ENCODE measurements around the gene DIP2C.
"Not testable (repeated sequence)": the region's sequence is repeated elsewhere in the genome, so short reads cannot be mapped to it uniquely, and the experiment has no call there.

The DIP2C gene

GRCh38 chr10:470339-471003 lies 219.0 kb downstream of the DIP2C start:
- FAIRE-seq, result no peak

DNA sequence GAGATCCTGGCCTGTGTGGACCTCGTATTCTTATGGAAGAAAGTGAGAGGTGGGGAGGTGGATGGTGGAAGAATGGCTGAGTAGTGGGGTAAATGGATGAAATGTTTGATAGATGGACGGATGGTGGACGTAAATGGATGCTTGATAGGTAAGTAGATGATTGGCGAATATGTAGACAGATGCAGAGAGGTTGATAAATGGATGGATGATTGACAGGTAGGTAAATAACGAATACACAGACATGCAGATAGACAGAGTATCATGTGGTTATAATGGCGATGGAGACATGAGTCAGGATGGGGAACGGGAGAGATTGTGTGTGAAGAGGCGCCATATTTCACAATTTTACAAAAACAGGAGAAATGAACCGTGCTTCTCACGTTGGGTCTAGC lies 219.5 kb downstream of the DIP2C start:
- FAIRE-seq, result no peak

DNA sequence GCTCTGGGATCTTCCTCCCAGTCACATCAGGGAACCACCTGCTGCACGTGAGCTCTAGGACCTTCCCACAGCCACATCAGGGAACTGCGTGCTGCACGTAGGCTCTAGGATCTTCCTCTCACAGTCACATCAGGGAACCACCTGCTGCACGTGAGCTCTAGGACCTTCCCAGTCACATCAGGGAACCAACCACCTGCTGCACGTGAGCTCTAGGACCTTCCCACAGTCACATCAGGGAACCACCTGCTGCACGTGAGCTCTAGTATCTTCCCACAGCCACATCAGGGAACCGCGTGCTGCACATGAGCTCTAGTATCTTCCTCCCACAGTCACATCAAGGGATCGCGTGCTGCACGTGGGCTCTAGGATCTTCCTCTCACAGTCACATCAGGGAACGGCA lies 229.7 kb downstream of the DIP2C start:
- FAIRE-seq, result no peak

DNA sequence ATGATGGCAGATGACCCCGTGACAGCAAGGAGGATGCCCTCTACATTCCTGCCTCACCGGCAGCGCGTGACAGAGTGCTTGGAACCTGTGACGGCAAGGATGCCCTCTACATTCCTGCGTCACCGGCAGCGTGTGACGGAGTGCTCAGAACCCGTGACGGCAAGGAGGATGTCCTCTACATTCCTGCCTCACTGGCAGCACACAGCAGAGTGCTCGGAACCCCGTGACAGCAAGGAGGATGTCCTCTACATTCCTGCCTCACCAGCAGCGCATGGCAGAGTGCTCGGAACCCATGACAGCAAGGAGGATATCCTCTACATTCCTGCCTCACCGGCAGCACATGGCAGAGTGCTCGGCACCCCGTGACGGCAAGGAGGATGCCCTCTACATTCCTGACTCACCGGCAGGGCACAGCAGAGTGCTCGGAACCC lies 231.0 kb downstream of the DIP2C start:
- FAIRE-seq, result no peak

DNA sequence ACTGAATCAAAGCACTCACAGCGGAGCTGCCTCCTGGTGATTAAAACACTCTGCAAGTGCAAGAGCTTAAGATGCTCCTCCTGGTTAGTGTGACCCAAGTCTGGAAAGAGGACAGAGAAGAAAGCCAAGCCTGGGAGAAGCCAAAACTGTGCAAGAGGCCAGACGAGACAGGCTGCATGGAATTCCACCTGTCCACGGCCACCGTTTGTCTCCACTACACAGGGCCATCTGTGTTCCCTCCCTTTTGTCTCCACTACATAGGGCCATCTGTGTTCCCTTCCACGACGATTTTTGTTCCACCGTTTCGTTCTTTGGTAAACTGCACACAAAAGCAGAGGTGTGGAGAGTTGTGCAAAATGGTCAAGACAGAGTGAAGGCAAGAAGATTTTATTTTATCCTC lies 233.0 kb downstream of the DIP2C start:
- FAIRE-seq, result no peak

DNA sequence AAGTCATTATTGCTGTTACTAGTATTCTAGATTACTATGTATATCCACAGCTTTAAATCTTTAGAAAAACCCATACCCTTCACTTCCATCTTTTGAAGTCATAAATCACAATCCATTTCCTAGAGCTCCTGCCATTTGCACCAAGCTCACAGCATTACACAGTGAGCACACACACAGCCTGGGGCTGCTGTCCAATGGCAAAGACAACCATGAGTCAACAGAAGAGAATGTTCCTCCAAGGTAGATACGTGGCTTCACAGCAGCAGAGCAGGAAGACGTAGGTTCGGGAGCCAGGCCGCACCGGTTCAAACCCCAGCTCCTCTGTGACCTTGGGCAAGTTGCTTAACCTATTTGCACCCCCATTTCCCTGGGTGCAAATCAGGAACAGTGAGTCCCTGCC lies 234.6 kb downstream of the DIP2C start:
- FAIRE-seq, result no peak

DNA sequence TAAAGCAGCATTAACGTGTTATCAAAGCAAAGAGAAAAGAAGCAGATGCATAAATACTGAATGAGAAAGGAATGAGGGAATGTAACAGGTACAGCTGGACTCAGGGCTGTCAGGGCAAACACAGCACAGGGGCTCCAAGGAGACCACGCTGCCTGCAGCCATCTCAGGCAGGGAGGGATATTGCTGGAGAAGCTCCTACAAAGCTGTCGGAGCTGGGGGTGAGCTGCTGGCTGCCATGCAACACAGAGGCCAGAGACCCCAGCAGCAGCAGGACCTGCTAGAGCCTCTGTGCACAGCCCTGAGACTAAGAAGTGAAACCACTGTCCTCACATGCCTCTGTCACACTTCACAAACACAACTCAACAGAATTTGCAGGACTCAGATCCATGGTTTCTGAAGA lies 235.8 kb downstream of the DIP2C start:
- no peak for FAIRE-seq

GRCh38 chr10:452512-453426 lies 236.7 kb downstream of the DIP2C start:
- no peak for FAIRE-seq

DNA sequence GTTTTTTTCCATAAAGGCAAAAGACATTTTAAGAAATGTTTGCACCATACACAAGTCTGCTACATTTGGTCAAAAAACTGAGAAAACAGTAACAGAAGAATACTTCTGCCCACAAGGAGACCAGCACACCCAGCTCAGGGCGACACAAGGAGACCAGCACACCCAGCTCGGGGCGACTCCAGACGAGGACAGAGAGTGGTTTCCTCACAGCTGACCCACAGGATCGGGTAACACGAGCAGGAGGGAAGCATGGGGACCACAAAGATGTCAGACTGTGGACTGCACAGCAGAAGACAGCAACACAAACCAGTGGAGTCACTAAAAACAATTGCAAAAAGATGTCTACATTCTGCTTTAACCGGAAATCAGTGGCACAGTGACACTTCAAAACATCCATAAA lies 237.6 kb downstream of the DIP2C start:
- FAIRE-seq, result no peak

GRCh38 chr10:451021-451471 lies 238.4 kb downstream of the DIP2C start:
- FAIRE-seq, result no peak

GRCh38 chr10:450463-450862 lies 239.0 kb downstream of the DIP2C start:
- no peak for FAIRE-seq

DNA sequence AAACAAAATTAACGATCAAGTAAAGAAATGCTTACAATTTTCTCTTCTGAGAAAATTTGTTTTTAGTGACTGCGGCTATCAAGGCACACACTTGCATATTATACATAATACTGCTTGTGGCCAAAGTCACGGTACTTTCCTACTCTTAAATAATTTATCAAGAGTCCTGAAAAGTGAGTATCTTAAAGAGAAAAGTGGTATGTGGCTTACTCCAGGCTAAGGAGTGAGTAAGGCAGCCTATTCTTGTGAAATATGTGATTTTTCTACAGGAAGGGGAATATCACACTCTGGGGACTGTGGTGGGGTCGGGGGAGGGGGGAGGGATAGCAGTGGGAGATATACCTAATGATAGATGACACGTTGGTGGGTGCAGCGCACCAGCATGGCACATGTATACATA lies 240.1 kb downstream of the DIP2C start:
- FAIRE-seq, result not testable (repeated sequence)

GRCh38 chr10:443459-443858 lies 246.0 kb downstream of the DIP2C start:
- no peak for FAIRE-seq

GRCh38 chr10:442209-442608 lies 247.3 kb downstream of the DIP2C start:
- FAIRE-seq, result no peak

DNA sequence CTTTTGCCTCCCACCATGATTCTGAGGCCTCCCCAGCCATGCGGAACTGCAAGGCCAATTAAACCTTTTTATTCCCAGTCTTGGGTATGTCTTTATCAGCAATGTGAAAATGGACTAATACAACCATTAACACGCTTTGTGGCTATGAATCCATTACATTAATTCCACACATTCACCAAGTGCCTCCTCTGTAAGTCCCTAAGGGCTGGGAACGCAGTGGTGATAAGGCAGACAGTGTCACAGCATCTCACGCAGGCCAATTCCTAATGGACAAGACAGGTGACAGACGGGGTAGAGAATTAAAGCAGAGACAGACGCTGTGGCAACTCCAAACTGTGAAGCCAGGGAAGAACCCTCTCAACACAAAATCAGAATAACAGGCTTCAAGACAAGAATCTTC lies 247.8 kb downstream of the DIP2C start:
- no peak for FAIRE-seq

DNA sequence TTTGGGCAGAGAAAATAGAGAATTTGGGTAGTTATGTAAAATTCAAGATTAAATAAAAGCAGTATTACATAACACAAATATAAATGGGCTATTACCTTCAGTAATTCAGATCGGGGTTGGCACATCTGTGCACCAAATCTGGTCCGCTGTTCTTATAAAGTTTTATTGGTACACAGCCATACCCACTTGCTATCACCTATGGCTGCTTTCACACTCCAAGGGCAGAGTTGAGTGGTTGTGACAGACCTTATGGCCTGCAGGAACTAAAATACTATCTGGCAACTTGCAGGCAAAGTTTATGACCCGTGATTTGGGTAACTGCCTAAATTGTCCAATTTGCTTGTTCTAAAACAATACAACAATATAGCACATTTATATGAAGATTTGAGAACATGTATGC lies 249.3 kb downstream of the DIP2C start:
- FAIRE-seq, result no peak

- FAIRE-seq, result no peak
Observed at GRCh38 chr10:437698-438490, 251.6 kb downstream of the DIP2C start.

DNA sequence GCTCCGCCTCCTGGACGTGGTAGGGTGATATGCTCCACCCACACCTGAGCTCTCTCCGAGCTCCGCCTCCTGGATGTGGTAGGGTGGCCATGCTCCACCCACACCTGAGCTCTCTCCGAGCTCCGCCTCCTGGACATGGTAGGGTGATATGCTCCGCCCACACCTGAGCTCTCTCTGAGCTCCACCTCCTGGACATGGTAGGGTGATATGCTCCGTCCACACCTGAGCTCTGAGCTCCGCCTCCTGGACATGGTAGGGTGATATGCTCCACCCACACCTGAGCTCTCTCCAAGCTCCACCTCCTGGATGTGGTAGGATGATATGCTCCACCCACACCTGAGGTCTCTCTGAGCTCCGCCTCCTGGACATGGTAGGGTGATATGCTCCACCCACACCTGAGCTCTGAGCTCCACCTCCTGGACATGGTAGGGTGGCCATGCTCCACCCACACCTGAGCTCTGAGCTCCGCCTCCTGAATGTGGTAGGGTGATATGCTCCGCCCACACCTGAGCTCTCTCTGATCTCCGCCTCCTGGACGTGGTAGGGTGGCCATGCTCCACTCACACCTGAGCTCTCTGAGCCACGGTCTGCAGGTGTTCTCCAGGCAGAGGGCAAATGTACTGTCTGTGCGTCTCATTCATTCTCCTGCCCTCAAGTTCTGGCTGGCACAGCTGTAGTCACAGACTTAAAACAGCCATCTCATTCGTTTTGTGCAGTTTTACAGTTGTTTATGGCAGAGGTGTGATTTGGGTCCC lies 252.4 kb downstream of the DIP2C start:
- FAIRE-seq, result no peak

DNA sequence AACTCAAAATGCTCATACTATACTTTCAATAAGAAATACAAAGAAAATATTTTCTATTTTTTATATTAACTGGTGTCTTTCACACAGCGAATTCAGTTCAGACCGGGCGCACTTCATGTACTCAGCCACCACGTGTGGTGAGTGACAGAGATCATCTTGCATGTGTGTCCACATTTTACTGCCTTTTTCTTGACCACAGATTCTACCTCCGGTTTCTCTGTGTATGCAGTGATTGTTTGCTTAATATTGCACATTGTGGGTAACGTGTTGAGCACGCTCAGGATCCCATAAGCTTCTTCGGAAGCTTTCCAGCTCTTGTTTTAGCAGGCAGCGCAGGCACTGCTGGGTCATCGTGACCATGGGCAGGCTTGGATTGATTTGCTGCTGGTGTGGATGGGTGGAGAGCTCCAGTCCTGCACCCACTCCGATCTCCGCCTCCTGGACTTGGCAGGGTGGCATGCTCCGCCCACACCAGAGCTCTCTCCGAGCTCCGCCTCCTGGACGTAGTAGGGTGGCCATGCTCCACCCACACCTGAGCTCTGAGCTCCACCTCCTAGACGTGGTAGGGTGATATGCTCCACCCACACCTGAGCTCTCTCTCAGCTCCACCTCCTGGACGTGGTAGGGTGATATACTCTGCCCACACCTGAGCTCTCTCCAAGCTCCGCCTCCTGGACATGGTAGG lies 253.3 kb downstream of the DIP2C start:
- FAIRE-seq, result no peak

DNA sequence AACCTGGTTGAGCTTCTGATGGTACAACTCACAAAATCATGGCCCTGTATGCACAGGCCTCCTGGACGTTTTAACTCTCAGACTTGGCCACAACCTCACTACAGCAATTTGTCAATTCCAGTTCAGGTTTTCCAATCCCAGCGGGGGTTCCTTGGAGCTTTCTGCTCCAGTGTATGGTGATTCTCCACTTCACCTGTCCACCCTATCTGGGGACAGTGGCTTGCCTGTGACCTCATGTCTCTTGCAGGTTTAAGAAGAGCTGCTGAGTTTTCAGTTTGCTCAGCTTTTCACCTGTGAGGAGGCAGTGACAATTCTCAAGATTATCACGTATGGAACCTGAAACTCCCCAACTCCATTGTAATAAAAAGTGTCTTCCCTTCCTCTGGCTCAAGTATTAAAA lies 254.1 kb downstream of the DIP2C start:
- FAIRE-seq, result no peak

DNA sequence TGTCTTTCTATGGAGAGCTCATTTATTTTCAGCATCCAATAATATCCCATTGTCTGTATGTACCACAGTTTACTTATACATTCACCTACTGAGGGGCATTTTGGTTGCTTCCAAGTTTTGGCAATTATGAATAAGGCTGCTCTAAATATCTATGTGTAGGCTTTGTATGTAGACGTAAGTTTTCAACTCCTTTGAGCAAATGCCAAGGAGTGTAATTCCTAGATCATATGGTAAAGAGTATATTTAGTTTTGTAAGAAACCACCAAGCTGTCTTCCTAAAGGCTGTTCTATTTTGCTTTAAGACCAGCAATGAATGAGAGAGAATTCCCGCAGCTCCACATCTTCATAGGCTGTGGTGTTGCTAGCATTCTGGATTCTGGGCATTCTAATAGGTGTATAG lies 259.8 kb downstream of the DIP2C start:
- no peak for FAIRE-seq

Data from colon (tissue), 2 donors.